ENCODE measurements around the gene EGR2. TPM values are rescaled to one million over a fixed set of nuclear protein-coding genes. Genes with fewer than 3 reads are reported as not detected.

EGR2 gene
- total and polyA plus RNA-seq, 10 of the 15 experiments (the other 5 are each of a cell fraction or from before 2014, with no cell fraction given) = 8.3 to 56.5 (median 16.2) TPM

GRCh38 chr10:62816076-62816330, 163 bp downstream of the EGR2 start:
- Histone ChIP-seq H3K36me3 (ENCODE audit: control insufficient read depth in 2 of 2, insufficient read depth in 2 of 2, low read length in 1 of 2) (no peaks in the 10 kb centered on the region; a peak in 1 of 4 replicates), H3K9me3 (replicated peaks; ENCODE audit: control insufficient read depth, insufficient read depth, low read length) (no peaks in the 10 kb centered on the region; the same call in 2 of the 3 replicates), H3K4me3 (peak overlapping the region; percentile 71), H3K4me2 (ENCODE audit: control insufficient read depth, insufficient read depth) (peak overlapping the region; percentile 100), H3K9ac (ENCODE audit: control insufficient read depth, insufficient read depth, low read length) (peak overlapping the region; percentile 73), H3K79me2 (ENCODE audit: control insufficient read depth, insufficient read depth, low read length) (peaks cover 29% of the 10 kb centered on the region), H3K4me1 (ENCODE audit: control insufficient read depth, insufficient read depth, low read length) (peaks cover 19% of the 10 kb centered on the region), H4K20me1 (ENCODE audit: control insufficient read depth, insufficient read depth) (no peaks in the 10 kb centered on the region), H3K27me3 (replicated peaks in 1 of 2; ENCODE audit: control insufficient read depth in 2 of 2, insufficient read depth in 2 of 2, low read length in 1 of 2) (peaks cover 1 to 8% of the 10 kb centered on the region in 2 experiments; a peak in 3 of 4 replicates), H3K27ac (ENCODE audit: control insufficient read depth, insufficient read depth) (peak overlapping the region; percentile 72), H2AFZ (ENCODE audit: control insufficient read depth, low read depth, low read length) (peak overlapping the region; percentile 15; the same call in 1 of the 2 replicates)
- intact Hi-C loops (cut with micrococcal nuclease; ENCODE audit: unreplicated experiment) (loop anchor here (1.0 to 5.0 kb wide), 7 partner anchors 37 to 379 kb away; no protein-coding TSS in a partner anchor), in situ Hi-C loops (cut with MboI) (no loop called here)
- FAIRE-seq (no peak), ATAC-seq (no peak), DNase-seq (ENCODE audit: low read depth, low spot score) (no peak)
- ChIA-PET SMC1A (ENCODE audit: uncharacterized antibody, unreplicated experiment) (interaction anchor here (0.7 to 7.9 kb wide), 27 partner anchors 10 to 815 kb away, joined by 3 to 131 read pairs (median 8); partner anchors contain the start of gene ADO), CTCF (interaction anchor here (0.7 to 7.5 kb wide), 22 partner anchors 8 to 289 kb away, joined by 3 to 123 read pairs (median 6); no protein-coding TSS in a partner anchor), POLR2A (interaction anchor here (0.5 to 6.5 kb wide), 19 partner anchors 11 to 323 kb away, joined by 3 to 46 read pairs (median 5); partner anchors contain the start of gene ADO), RAD21 (ENCODE audit: unreplicated experiment) (interaction anchor here (0.8 to 6.5 kb wide), 32 partner anchors 9 to 359 kb away, joined by 3 to 132 read pairs (median 10); partner anchors contain the start of gene ADO)
- WGBS (ENCODE audit: insufficient coverage, insufficient replicate concordance, low lambda C conversion rate, missing lambda C conversion rate) = 0% methylated on average over 2 of the region's 2 CpGs
- BruUV-seq (replicated peaks) = no TSS peak
- TF ChIP-seq PML (IDR thresholded peaks at IDR 0.05; ENCODE audit: low read length) = peak; percentile 90; the same call in 1 of the 2 replicates
- TF ChIP-seq, protein P1, sequence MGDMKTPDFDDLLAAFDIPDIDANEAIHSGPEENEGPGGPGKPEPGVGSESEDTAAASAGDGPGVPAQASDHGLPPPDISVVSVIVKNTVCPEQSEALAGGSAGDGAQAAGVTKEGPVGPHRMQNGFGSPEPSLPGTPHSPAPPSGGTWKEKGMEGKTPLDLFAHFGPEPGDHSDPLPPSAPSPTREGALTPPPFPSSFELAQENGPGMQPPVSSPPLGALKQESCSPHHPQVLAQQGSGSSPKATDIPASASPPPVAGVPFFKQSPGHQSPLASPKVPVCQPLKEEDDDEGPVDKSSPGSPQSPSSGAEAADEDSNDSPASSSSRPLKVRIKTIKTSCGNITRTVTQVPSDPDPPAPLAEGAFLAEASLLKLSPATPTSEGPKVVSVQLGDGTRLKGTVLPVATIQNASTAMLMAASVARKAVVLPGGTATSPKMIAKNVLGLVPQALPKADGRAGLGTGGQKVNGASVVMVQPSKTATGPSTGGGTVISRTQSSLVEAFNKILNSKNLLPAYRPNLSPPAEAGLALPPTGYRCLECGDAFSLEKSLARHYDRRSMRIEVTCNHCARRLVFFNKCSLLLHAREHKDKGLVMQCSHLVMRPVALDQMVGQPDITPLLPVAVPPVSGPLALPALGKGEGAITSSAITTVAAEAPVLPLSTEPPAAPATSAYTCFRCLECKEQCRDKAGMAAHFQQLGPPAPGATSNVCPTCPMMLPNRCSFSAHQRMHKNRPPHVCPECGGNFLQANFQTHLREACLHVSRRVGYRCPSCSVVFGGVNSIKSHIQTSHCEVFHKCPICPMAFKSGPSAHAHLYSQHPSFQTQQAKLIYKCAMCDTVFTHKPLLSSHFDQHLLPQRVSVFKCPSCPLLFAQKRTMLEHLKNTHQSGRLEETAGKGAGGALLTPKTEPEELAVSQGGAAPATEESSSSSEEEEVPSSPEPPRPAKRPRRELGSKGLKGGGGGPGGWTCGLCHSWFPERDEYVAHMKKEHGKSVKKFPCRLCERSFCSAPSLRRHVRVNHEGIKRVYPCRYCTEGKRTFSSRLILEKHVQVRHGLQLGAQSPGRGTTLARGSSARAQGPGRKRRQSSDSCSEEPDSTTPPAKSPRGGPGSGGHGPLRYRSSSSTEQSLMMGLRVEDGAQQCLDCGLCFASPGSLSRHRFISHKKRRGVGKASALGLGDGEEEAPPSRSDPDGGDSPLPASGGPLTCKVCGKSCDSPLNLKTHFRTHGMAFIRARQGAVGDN (IDR thresholded peaks at IDR 0.05) = peak; percentile 43; the same call in 1 of the 2 replicates
- peak; percentile 91; the same call in 1 of the 2 replicates for TF ChIP-seq POLR2AphosphoS2 (IDR thresholded peaks at IDR 0.05; ENCODE audit: low read depth, low read length)
- TF ChIP-seq NBN (IDR thresholded peaks at IDR 0.05) = no peak
- TF ChIP-seq MYB (IDR thresholded peaks at IDR 0.05; ENCODE audit: borderline replicate concordance, low read depth, low read length) = no peak
- peak; percentile 77; the same call in 1 of the 2 replicates for TF ChIP-seq CHD1 (IDR thresholded peaks at IDR 0.05; ENCODE audit: low read depth, low read length)
- TF ChIP-seq ZBTB11 (CRISPR knock-in tag; IDR thresholded peaks at IDR 0.05) = no peak
- TF ChIP-seq GATAD2B (conservative IDR thresholded peaks at IDR 0.05; ENCODE audit: low read depth) = no peak
- TF ChIP-seq ESRRA (IDR thresholded peaks at IDR 0.05; ENCODE audit: low read length) = peak; percentile 77; the same call in 1 of the 2 replicates
- no peak for TF ChIP-seq BCL11A (IDR thresholded peaks at IDR 0.05; ENCODE audit: low read depth, low read length)
- TF ChIP-seq, protein P2, sequence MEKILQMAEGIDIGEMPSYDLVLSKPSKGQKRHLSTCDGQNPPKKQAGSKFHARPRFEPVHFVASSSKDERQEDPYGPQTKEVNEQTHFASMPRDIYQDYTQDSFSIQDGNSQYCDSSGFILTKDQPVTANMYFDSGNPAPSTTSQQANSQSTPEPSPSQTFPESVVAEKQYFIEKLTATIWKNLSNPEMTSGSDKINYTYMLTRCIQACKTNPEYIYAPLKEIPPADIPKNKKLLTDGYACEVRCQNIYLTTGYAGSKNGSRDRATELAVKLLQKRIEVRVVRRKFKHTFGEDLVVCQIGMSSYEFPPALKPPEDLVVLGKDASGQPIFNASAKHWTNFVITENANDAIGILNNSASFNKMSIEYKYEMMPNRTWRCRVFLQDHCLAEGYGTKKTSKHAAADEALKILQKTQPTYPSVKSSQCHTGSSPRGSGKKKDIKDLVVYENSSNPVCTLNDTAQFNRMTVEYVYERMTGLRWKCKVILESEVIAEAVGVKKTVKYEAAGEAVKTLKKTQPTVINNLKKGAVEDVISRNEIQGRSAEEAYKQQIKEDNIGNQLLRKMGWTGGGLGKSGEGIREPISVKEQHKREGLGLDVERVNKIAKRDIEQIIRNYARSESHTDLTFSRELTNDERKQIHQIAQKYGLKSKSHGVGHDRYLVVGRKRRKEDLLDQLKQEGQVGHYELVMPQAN (conservative IDR thresholded peaks at IDR 0.05) = 0 out of 2 replicates have a peak, but pooled peaks have one; percentile 25
- TF ChIP-seq ZNF207 (IDR thresholded peaks at IDR 0.05; ENCODE audit: borderline replicate concordance) = no peak
- no peak for TF ChIP-seq KDM1A (IDR thresholded peaks at IDR 0.05; ENCODE audit: borderline replicate concordance)
- TF ChIP-seq CREB1 (IDR thresholded peaks at IDR 0.05; ENCODE audit: low read depth) = no peak
- no peak for TF ChIP-seq ZZZ3 (IDR thresholded peaks at IDR 0.05; ENCODE audit: control insufficient read depth, insufficient read length, low read depth)

All from GM12878 (cell line).